Stimulated activated CD8-positive, alpha-beta memory T cell treated with anti-CD3 and anti-CD28 coated beads, Interleukin-7, amount 100 ng/mL, for 1 hour (primary cell): ENCODE measurements around the gene SUFU.

ENCODE experiments used
- DNase-seq, 2 donors: peaks; one replicate each; pipeline ENCODE4 v3.0.0-alpha.2; 2020; ENCODE audit warnings: low read depth in 2 of 2

SUFU gene

GRCh38 chr10:102635377-102635776 lies 131.6 kb downstream of the SUFU start:
- no peak for DNase-seq

DNA sequence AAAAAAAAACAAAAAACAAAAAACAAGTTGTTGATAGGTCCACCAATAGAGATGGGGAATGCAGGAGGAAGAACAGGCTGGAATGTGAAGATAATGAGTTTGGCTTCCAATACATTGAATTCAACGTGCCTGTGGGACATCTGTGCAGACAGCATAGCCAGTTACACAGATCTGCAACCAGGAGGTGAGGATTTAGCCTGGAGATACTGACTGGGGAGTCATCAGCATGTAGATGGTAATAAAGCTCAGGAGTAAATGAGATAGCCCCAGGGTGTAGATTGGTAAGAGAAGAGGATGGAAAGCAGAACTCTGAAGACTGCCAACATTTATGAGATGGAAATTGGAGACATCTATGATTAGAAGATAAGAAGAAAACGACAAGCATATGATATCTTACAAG lies 135.8 kb downstream of the SUFU start:
- no peak for DNase-seq

DNA sequence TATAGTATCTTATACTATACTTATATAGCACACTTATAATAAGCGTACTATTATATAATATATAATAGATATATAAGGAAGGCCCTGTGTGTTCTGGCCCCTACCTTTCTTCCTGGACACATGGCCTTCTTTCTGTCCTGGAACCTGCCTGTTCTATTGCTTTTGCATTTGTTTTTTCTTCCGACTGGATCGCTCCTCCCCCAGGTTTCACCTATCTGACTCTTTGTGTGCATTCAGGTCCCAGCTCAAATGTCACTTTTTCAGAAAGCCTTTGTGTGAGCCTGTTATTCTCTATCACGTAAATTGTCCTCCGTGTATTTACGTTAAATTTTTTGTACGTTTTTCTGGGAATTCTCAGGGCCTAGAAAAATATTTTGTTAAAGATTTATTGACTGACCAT lies 137.6 kb downstream of the SUFU start:
- no peak for DNase-seq

DNA sequence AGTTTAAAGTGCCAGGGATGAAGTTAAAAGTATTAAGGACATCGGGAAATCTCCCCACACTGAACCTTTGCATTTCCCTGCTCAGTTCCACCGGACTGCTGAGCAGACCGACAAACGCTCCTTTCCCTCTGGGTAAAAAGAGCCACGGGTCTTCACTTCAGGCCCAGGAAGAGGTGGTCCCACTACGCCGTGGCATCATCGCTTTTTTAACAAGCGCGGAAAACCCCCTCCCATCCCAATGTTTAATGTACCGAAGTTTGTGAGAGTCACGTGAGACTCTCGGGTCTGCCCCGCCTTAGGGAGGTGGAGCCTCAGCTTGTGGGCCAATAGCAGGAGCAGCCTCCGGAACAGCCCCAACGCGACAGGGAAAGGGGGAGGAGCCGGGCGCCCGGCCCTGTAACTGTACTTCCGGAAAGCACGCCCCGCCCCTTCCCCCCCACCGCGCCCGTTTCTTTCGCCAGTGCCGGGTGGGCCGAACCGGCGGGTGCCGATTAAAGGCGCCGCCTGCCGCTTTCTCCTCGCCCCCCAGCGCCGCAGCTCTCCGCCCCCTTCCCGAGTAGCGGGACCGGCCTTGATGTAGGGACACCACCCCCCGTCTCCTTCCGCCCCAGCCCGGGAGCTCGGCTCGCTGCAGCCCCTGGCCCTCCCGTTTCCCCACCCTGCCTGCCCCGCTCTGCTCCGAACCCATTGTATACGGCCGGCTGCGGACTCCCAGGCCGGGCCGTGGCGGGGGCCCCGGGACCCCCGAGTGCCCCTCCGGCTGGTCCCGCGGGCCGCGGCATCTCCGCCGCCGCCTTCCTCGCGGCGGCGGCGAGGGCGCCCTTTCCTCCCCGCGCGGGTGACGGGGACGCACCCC lies 138.3 kb downstream of the SUFU start:
- peak; percentile 95 to 97 for DNase-seq

DNA sequence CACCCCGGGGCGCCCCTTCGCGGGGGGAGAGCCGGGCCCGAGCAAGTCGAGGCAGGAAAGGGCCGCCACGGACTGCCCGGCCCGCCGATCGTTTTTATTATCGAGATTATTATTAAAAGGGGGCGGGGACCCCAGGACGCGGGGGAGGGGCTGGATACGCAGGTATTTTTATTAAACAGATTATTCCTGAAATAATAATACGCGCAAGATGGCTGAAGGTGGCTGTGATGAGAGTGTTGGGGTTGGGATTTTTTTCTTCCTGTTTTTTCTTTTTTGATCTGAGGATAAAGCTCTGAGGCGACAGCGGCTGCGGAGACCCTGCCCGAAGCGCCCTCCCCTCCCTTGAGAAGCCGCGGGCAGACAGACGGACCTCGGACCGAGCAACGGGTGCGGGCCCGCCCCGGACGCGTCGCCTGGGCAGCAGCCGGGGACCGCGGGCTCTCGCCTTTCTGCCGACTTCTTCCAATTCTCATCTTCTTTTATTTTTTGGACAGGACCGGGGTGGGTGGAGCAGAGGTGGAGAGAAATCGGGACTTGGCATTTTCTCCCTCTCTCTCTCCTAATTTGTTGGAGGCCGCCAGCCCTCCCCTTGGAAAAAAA lies 139.1 kb downstream of the SUFU start:
- no peak for DNase-seq

- no peak for DNase-seq
These were observed 139.7 kb downstream of the SUFU start for GRCh38 chr10:102643336-102644065.

GRCh38 chr10:102644066-102644645 lies 140.4 kb downstream of the SUFU start, which contains the start of gene TRIM8:
Gene TRIM8, plus strand, starts transcription at chr10:102644479. Its CDS starts 139 bp downstream, at chr10:102644618.
- DNase-seq: no peak

DNA sequence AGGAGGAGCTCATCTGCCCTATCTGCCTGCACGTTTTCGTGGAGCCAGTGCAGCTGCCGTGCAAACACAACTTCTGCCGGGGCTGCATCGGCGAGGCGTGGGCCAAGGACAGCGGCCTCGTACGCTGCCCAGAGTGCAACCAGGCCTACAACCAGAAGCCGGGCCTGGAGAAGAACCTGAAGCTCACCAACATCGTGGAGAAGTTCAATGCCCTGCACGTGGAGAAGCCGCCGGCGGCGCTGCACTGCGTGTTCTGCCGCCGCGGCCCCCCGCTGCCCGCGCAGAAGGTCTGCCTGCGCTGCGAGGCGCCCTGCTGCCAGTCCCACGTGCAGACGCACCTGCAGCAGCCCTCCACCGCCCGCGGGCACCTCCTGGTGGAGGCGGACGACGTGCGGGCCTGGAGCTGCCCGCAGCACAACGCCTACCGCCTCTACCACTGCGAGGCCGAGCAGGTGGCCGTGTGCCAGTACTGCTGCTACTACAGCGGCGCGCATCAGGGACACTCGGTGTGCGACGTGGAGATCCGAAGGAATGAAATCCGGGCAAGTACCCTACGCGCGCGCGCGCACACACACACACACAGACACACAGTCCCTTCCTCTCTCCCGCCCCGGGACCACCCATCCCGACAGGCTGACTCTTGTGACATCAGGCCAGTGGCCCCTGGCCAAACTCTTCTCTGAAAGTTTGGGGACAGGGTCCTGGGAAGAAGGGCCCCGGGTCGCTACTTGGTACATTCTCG lies 141.0 kb downstream of the SUFU start:
- DNase-seq: peak; percentile 51 to 57

GRCh38 chr10:102645388-102645740 lies 141.6 kb downstream of the SUFU start:
- no peak for DNase-seq

DNA sequence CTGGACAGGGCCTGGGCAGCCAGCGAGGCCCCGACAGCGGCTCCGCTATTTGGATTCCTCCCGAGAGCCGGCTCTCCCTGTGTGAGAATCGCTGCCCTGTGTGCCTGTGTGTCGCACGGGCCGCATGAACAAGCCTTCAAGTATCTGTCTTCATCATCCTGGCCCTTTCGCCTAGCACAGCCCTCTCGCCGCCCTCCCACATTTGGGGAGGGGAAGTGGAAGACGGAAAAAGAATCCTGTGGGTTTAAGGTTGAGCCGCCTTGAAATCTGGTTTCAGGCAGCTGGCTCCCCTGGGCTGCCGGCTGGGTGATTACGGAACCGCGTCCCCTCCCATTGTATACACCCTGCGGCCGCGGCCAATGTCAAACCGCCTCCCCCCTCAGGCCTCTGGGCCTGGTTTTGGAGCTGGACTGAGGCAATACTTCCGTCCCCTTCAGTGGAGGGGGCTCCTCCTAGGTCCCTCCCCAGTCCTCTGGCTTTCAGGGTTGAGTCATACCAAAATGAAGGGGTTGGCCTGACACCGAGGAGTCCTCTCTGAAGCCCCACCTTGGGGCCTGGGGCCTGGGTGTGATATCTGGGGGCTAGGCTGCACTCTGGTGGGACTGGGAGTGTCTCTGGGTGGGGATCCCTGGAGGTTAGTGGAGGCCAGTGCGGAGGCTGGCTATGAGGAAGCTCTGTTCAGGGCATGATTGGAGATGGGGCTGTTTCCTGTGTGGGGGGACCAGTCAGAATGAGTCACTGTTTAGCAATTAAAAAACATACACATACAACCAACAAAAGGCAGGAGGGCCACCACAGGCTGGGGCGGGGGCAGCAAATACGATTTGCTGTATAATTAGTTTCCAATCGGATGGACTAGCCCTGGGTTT lies 142.2 kb downstream of the SUFU start:
- DNase-seq: peak; percentile 46 to 48

- DNase-seq: no peak
These were observed 143.1 kb downstream of the SUFU start for GRCh38 chr10:102646610-102647442.

- no peak for DNase-seq
These were observed 143.9 kb downstream of the SUFU start for GRCh38 chr10:102647443-102648268.

- no peak for DNase-seq
These were observed 144.6 kb downstream of the SUFU start for GRCh38 chr10:102648269-102648888.

GRCh38 chr10:102648889-102649796 lies 145.4 kb downstream of the SUFU start:
- no peak for DNase-seq

DNA sequence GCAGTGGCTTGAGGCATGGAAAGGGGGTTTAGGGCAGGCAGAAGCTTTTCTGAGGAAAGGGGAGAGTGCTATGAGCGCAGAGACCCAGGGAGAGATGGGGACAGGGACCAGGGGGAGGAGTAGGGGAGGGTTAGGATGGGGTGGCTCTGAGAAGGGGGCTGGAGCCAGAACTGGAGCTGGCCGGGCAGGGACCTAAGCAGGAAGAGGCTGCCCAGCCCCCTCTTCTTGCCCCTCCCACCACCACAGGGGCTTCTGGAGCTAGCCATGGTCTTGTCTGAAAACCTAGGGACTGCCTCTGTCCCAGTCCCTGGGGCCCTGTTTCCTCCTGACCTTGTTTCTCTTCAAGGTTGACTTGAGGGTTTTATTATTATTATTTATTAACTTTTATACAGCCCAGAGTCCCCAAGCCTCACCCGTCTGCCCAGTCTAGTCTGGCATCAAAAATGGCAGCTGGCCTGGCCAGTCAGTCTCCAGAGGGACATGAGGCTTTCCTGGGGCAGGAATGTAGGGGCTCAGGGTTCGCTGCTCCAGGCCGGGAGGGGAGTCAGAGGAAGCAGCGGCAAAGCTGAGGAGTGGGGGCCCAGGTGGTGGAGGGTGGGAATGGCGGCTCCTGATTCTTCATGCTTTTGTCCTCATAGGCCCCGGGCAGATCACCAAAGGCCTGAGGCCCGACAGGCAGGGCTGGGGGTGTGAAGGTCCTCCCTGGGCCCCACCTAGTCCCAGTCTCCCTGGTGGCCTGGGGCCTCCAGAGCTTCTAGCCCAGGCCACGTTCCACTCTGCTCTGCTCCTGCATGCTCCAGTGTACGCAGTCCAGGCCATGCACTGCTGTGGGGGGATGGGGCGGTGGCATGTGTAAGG lies 146.3 kb downstream of the SUFU start:
- no peak for DNase-seq
